HEK293 (cell line): ENCODE data around the gene PRSS22.

Experiments used
- HOXA7 ChIP-seq: sonication (generic); formaldehyde crosslinking; IDR thresholded peaks from 2 replicates; pipeline ENCODE4 v1.8.1; 2022; ENCODE audit warnings: missing genetic modification reagents, borderline replicate concordance
- PRDM2 ChIP-seq: fragments of 450-650 bp; formaldehyde crosslinking; IDR thresholded peaks from 2 replicates; pipeline ENCODE4 v1.5.1; 2016; ENCODE audit warnings: missing biosample characterization, missing genetic modification characterization, borderline replicate concordance
- PRDM6 ChIP-seq: fragments of 450-650 bp; formaldehyde crosslinking; IDR thresholded peaks from 2 replicates; pipeline ENCODE4 v1.5.1; 2017; ENCODE audit warnings: missing biosample characterization, missing genetic modification characterization
- TCF7L2 ChIP-seq: IDR thresholded peaks from 2 replicates; pipeline ENCODE4 v1.6.1; 2011; ENCODE audit warnings: low read depth, mild to moderate bottlenecking, inconsistent platforms, low read length, moderate library complexity, borderline replicate concordance
- TRIM28 ChIP-seq: IDR thresholded peaks from 2 replicates; pipeline ENCODE4 v1.6.1; 2011; ENCODE audit warnings: low read length, control low read depth, borderline replicate concordance
- YY1 ChIP-seq: fragments of 450-650 bp; formaldehyde crosslinking; IDR thresholded peaks from 2 replicates; pipeline ENCODE4 v1.5.1; 2018; ENCODE audit warnings: missing biosample characterization, missing genetic modification characterization
- YY2 ChIP-seq: fragments of 450-650 bp; formaldehyde crosslinking; IDR thresholded peaks from 2 replicates; pipeline ENCODE4 v1.5.1; 2016; ENCODE audit warnings: missing biosample characterization, missing genetic modification characterization
- ZBTB17 ChIP-seq: fragments of 450-650 bp; formaldehyde crosslinking; IDR thresholded peaks from 2 replicates; pipeline ENCODE4 v1.5.1; 2016; ENCODE audit warnings: missing biosample characterization, missing genetic modification characterization
- ZBTB49 ChIP-seq: fragments of 450-650 bp; formaldehyde crosslinking; IDR thresholded peaks from 2 replicates; pipeline ENCODE4 v1.5.1; 2016; ENCODE audit warnings: missing biosample characterization, missing genetic modification characterization, low read depth
- ZFP3 ChIP-seq: fragments of 450-650 bp; formaldehyde crosslinking; IDR thresholded peaks from 2 replicates; pipeline ENCODE4 v1.5.1; 2016; ENCODE audit warnings: low read depth, missing biosample characterization, missing genetic modification characterization
- ZFP37 ChIP-seq: fragments of 450-650 bp; formaldehyde crosslinking; IDR thresholded peaks from 2 replicates; pipeline ENCODE4 v1.5.1; 2016; ENCODE audit warnings: missing biosample characterization, missing genetic modification characterization
- ZFP41 ChIP-seq: fragments of 450-650 bp; formaldehyde crosslinking; IDR thresholded peaks from 2 replicates; pipeline ENCODE4 v1.5.1; 2016; ENCODE audit warnings: missing biosample characterization, missing genetic modification characterization, borderline replicate concordance
- ZNF157 ChIP-seq: fragments of 450-650 bp; formaldehyde crosslinking; IDR thresholded peaks from 2 replicates; pipeline ENCODE4 v1.5.1; 2016; ENCODE audit warnings: missing biosample characterization, missing genetic modification characterization
- ZNF184 ChIP-seq: fragments of 450-650 bp; IDR thresholded peaks from 2 replicates; pipeline ENCODE4 v1.5.1; 2018; ENCODE audit warnings: missing biosample characterization, mild to moderate bottlenecking, missing genetic modification characterization
- ZNF19 ChIP-seq: fragments of 450-650 bp; formaldehyde crosslinking; IDR thresholded peaks from 2 replicates; pipeline ENCODE4; 2016; ENCODE audit warnings: missing biosample characterization, missing genetic modification characterization, low read depth
- ZNF23 ChIP-seq: fragments of 450-650 bp; formaldehyde crosslinking; IDR thresholded peaks from 2 replicates; pipeline ENCODE4 v1.5.1; 2016; ENCODE audit warnings: missing biosample characterization, missing genetic modification characterization, borderline replicate concordance
- ZNF311 ChIP-seq: fragments of 450-650 bp; formaldehyde crosslinking; IDR thresholded peaks from 2 replicates; pipeline ENCODE4 v1.5.1; 2017; ENCODE audit warnings: missing biosample characterization, missing genetic modification characterization, borderline replicate concordance
- ZNF324 ChIP-seq: fragments of 450-650 bp; formaldehyde crosslinking; IDR thresholded peaks from 2 replicates; pipeline ENCODE4 v1.5.1; 2016; ENCODE audit warnings: missing biosample characterization, missing genetic modification characterization
- ZNF341 ChIP-seq: fragments of 450-650 bp; formaldehyde crosslinking; IDR thresholded peaks from 2 replicates; pipeline ENCODE4; 2016; ENCODE audit warnings: low read depth, missing biosample characterization, missing genetic modification characterization
- ZNF426 ChIP-seq: fragments of 450-650 bp; formaldehyde crosslinking; IDR thresholded peaks from 2 replicates; pipeline ENCODE4 v1.5.1; 2017; ENCODE audit warnings: missing biosample characterization, missing genetic modification characterization, mild to moderate bottlenecking, inconsistent platforms, moderate library complexity
- ZNF433 ChIP-seq: fragments of 450-650 bp; formaldehyde crosslinking; IDR thresholded peaks from 2 replicates; pipeline ENCODE4 v1.5.1; 2016; ENCODE audit warnings: missing biosample characterization, missing genetic modification characterization, low read depth
- ZNF473 ChIP-seq: fragments of 450-650 bp; formaldehyde crosslinking; IDR thresholded peaks from 2 replicates; pipeline ENCODE4 v1.5.1; 2017; ENCODE audit warnings: missing biosample characterization, missing genetic modification characterization
- ZNF513 ChIP-seq: fragments of 450-650 bp; IDR thresholded peaks from 2 replicates; pipeline ENCODE4 v1.5.1; 2018; ENCODE audit warnings: missing biosample characterization, missing genetic modification characterization
- ZNF529 ChIP-seq: fragments of 450-650 bp; formaldehyde crosslinking; IDR thresholded peaks from 2 replicates; pipeline ENCODE4 v1.5.1; 2017; ENCODE audit warnings: missing genetic modification characterization, missing biosample characterization; ENCODE audit not compliant: insufficient replicate concordance
- ZNF624 ChIP-seq: fragments of 450-650 bp; formaldehyde crosslinking; IDR thresholded peaks from 2 replicates; pipeline ENCODE4 v1.5.1; 2017; ENCODE audit warnings: missing biosample characterization, missing genetic modification characterization
- ZNF707 ChIP-seq: fragments of 450-650 bp; formaldehyde crosslinking; IDR thresholded peaks from 2 replicates; pipeline ENCODE4 v1.5.1; 2016; ENCODE audit warnings: missing biosample characterization, missing genetic modification characterization
- ZNF768 ChIP-seq: fragments of 450-650 bp; formaldehyde crosslinking; IDR thresholded peaks from 2 replicates; pipeline ENCODE4 v1.5.1; 2018; ENCODE audit warnings: missing biosample characterization, mild to moderate bottlenecking, missing genetic modification characterization
- ZSCAN16 ChIP-seq: fragments of 450-650 bp; formaldehyde crosslinking; IDR thresholded peaks from 2 replicates; pipeline ENCODE4 v1.5.1; 2016; ENCODE audit warnings: missing biosample characterization, missing genetic modification characterization
- ZXDB ChIP-seq: fragments of 450-650 bp; formaldehyde crosslinking; IDR thresholded peaks from 2 replicates; pipeline ENCODE4 v1.5.1; 2016; ENCODE audit warnings: missing biosample characterization, missing genetic modification characterization

PRSS22 gene

DNA sequence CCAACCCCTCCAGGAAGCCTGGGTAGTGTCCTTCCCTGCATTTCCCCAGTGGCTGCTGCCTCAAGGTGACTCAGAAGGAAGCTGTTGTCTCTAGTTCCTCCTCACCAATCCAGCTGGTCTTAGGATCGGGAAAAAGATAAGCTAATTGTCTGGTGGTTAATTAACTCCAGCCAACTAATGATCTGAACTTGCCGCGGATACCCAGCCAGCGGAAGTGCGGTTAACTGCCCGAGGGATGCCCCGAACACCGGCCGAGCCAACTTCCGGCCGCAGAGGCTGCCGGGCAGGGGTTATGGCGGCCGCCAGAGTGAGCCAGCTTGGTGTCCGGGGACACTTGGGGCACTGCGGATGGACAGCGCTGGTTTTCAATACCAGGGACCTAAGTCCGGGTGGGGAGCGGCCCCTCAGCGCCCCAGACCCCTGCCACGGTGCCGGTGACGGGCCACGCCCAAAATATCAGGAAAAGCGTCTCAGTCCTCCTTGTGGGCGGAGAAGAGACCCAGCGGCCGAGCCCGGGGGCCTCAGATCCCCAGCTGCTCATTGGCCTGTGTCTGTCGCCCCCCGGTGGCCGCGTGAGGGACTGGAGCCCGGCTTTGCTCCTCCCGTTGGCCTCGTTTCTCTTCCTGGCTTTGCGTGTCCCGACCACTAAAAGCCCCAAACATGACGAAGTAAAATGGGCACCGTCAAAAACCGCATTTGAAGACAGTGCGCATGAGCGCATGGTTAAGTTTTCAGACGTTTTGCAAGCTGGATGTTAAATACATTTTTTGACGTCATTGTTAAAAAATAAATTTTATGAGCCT, 10.2 kb upstream of the PRSS22 start (continued):
- 0 out of 2 replicates have a peak, but pooled peaks have one; percentile 10 for TF ChIP-seq PRDM6 (tag by site-specific recombination)
- TF ChIP-seq ZNF768 (tag by site-specific recombination): no peak
- no peak for TF ChIP-seq TCF7L2
- TF ChIP-seq PRDM2: no peak
- TF ChIP-seq ZNF19 (tag by site-specific recombination): no peak
- TF ChIP-seq ZNF341 (tag by site-specific recombination): peak; percentile 36; the same call in 1 of the 2 replicates
- 0 out of 2 replicates have a peak, but pooled peaks have one; percentile 27 for TF ChIP-seq TRIM28
- no peak for TF ChIP-seq ZNF529 (tag by site-specific recombination)
- no peak for TF ChIP-seq ZNF311 (tag by site-specific recombination)
- TF ChIP-seq ZNF184: 0 out of 2 replicates have a peak, but pooled peaks have one; percentile 36
- no peak for TF ChIP-seq ZNF707 (tag by site-specific recombination)
- TF ChIP-seq ZSCAN16 (tag by site-specific recombination): no peak
- TF ChIP-seq ZNF433 (tag by site-specific recombination): no peak
- peak; percentile 68; the same call in 1 of the 2 replicates for TF ChIP-seq ZNF324 (tag by site-specific recombination)
- TF ChIP-seq ZBTB17 (tag by site-specific recombination): peak; percentile 88
- TF ChIP-seq ZNF624 (tag by site-specific recombination): no peak
- TF ChIP-seq ZXDB (tag by site-specific recombination): peak; percentile 95
- no peak; the same call in 1 of the 2 replicates for TF ChIP-seq ZNF513 (tag by site-specific recombination)
- TF ChIP-seq ZNF157 (tag by site-specific recombination): no peak
- peak; percentile 98 for TF ChIP-seq YY2 (tag by site-specific recombination)
- TF ChIP-seq ZNF473 (tag by site-specific recombination): no peak
- no peak for TF ChIP-seq ZBTB49
- no peak for TF ChIP-seq ZNF23
- TF ChIP-seq ZFP3 (tag by site-specific recombination): no peak
- TF ChIP-seq YY1 (tag by site-specific recombination): peak; percentile 97
- no peak for TF ChIP-seq HOXA7 (CRISPR knock-in tag)
- TF ChIP-seq ZFP41 (tag by site-specific recombination): no peak
- peak; percentile 83; the same call in 1 of the 2 replicates for TF ChIP-seq ZFP37 (tag by site-specific recombination)
- TF ChIP-seq ZNF426 (tag by site-specific recombination): no peak
